ENCODE measurements around the gene VIPR2.

The VIPR2 gene

GRCh38 chr7:159034394-159034793 lies 110.3 kb downstream of the VIPR2 start:
- DNase-seq = no peak

- DNase-seq = no peak
Measured at GRCh38 chr7:159033956-159034355, 110.7 kb downstream of the VIPR2 start.

- no peak for DNase-seq
Measured at GRCh38 chr7:159033473-159033825, 111.2 kb downstream of the VIPR2 start.

- no peak for DNase-seq
Measured at GRCh38 chr7:159032753-159033472, 111.8 kb downstream of the VIPR2 start.

- no peak for DNase-seq
Measured at GRCh38 chr7:159032322-159032721, 112.3 kb downstream of the VIPR2 start.

GRCh38 chr7:159031750-159032149 lies 112.9 kb downstream of the VIPR2 start:
- DNase-seq = no peak

- DNase-seq = no peak
Measured at GRCh38 chr7:159031135-159031701, 113.4 kb downstream of the VIPR2 start.

GRCh38 chr7:159030490-159031134 lies 114.1 kb downstream of the VIPR2 start:
- no peak for DNase-seq

- DNase-seq = no peak
Measured at GRCh38 chr7:159028508-159029401, 115.9 kb downstream of the VIPR2 start.

- DNase-seq = no peak
Measured at GRCh38 chr7:159027789-159028507, 116.7 kb downstream of the VIPR2 start.

GRCh38 chr7:159027056-159027788 lies 117.4 kb downstream of the VIPR2 start:
- DNase-seq = no peak

- no peak for DNase-seq
Measured at GRCh38 chr7:159026271-159027055, 118.2 kb downstream of the VIPR2 start.

- no peak for DNase-seq
Measured at GRCh38 chr7:159025161-159025779, 119.4 kb downstream of the VIPR2 start.

GRCh38 chr7:159024280-159024951 lies 120.3 kb downstream of the VIPR2 start:
- DNase-seq = no peak

- DNase-seq = no peak
Measured at GRCh38 chr7:159023746-159024145, 120.9 kb downstream of the VIPR2 start.

- no peak for DNase-seq
Measured at GRCh38 chr7:159023206-159023605, 121.5 kb downstream of the VIPR2 start.

- no peak for DNase-seq
Measured at GRCh38 chr7:159022238-159022993, 122.3 kb downstream of the VIPR2 start.

GRCh38 chr7:159020987-159021386 lies 123.7 kb downstream of the VIPR2 start:
- no peak for DNase-seq

- DNase-seq = no peak
Measured at GRCh38 chr7:159019111-159019510, 125.6 kb downstream of the VIPR2 start.

Data from CD4-positive, alpha-beta T cell treated with Interleukin-1 beta for 1 hour (primary cell).